LNCaP clone FGC (cell line): ENCODE results near the gene OTOG.

Experiments used
- DNase-seq: peaks from one replicate; pipeline ENCODE4 v3.0.0-alpha.2; 2011; ENCODE audit warnings: low read depth
- H3K4me3 ChIP-seq: 2 replicates; pipeline ENCODE4 v1.5.1; 2011; ENCODE audit warnings: mild to moderate bottlenecking, low read depth, low read length, control low read depth
- TF ChIP-seq, protein P1 (sequence below): IDR thresholded peaks from 2 replicates; pipeline ENCODE4 v1.5.1; 2012; ENCODE audit warnings: mild to moderate bottlenecking; ENCODE audit not compliant: control insufficient read depth, insufficient read depth; ENCODE audit errors: extremely low read depth

OTOG gene

DNA sequence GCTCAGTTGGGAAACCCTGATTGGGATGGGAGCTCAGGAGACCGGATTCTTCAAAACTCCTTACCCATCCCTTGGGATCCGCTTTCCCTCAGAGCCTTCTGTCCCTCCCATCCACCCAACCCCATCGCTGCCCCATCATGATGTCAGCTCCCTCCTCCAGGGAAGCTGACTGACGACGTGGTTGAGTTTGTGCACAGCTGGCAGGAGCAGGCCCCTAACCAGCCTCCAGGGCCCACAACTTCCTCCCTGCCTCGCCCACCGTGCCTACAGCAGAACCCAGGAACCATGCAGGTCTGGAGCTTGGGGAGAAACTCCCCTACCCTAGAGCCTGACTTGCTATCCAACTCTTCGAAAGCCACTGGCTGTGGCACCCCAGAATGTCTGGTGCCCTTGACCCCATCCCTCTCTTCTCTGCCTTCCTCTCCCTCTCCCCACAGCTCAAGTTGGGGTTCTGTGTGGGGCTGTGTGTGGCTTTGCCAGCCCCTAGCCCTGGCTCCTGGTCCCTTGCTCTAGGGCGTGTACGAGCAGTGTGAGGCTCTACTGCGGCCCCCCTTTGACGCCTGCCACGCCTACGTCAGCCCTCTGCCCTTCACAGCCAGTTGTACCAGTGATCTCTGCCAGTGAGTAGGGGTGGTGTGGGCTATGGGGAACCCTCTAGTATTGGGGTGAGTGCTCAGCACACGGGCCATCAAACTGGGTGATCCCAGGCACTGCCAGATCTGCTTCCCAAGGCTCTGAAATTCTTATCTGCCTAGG lies 11.1 kb downstream of the OTOG start:
- TF ChIP-seq, protein P1, sequence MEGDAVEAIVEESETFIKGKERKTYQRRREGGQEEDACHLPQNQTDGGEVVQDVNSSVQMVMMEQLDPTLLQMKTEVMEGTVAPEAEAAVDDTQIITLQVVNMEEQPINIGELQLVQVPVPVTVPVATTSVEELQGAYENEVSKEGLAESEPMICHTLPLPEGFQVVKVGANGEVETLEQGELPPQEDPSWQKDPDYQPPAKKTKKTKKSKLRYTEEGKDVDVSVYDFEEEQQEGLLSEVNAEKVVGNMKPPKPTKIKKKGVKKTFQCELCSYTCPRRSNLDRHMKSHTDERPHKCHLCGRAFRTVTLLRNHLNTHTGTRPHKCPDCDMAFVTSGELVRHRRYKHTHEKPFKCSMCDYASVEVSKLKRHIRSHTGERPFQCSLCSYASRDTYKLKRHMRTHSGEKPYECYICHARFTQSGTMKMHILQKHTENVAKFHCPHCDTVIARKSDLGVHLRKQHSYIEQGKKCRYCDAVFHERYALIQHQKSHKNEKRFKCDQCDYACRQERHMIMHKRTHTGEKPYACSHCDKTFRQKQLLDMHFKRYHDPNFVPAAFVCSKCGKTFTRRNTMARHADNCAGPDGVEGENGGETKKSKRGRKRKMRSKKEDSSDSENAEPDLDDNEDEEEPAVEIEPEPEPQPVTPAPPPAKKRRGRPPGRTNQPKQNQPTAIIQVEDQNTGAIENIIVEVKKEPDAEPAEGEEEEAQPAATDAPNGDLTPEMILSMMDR = no peak
- DNase-seq = no peak
- no peak overlapping the region for H3K4me3 ChIP-seq

DNA sequence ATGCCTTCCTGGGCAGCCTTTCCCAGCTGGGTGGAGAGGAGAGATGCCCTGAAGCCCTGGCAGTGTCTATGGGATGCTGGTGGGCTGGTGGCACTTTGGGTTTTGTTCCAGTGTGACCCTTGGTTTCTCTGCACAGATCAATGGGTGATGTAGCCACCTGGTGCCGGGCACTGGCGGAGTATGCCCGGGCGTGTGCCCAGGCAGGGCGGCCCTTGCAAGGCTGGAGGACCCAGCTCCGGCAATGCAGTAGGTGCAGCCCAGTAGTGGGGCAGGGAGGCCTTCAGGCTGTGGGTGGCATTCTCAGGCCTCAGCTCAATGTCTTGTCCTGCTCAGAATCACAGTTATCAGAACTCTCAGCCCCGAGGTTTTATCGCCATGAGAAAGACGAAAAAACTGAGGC lies 11.9 kb downstream of the OTOG start:
- no peak overlapping the region for H3K4me3 ChIP-seq
- no peak for DNase-seq
- TF ChIP-seq, protein P1 = no peak

DNA sequence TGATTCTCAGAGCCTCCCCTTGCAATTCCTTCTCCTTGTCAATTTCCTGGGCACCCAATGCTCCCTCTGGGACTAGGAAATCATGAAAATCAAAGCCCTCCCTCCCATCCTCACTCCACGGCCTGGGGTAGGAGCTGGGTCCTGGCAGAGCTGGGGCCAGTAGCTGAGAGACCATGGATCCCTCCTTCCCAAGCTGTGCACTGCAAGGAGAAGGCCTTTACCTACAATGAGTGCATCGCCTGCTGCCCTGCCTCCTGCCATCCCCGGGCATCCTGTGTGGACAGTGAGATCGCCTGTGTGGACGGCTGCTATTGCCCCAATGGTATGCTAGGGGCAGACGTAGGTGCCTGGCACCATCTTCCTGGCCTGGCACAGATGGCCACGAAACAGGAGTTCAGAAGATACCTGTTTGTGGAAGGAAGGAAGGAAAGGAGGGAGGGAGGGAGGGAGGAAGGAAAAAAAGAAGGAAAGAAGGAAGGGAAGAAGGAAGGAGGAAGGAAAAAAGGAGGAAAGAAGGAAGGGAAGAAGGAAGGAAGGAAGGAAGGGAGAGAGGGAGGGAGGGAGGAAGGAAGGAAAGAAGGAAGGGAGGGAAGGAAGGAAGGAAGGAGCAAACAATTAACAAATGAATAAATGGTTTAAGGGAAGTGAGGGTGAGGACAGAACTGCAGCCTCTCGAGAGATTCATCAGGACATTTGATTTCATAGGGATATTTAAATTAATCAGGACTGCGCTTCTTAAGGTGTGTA lies 12.5 kb downstream of the OTOG start:
- H3K4me3 ChIP-seq = no peak overlapping the region
- no peak for DNase-seq
- TF ChIP-seq, protein P1 = no peak

DNA sequence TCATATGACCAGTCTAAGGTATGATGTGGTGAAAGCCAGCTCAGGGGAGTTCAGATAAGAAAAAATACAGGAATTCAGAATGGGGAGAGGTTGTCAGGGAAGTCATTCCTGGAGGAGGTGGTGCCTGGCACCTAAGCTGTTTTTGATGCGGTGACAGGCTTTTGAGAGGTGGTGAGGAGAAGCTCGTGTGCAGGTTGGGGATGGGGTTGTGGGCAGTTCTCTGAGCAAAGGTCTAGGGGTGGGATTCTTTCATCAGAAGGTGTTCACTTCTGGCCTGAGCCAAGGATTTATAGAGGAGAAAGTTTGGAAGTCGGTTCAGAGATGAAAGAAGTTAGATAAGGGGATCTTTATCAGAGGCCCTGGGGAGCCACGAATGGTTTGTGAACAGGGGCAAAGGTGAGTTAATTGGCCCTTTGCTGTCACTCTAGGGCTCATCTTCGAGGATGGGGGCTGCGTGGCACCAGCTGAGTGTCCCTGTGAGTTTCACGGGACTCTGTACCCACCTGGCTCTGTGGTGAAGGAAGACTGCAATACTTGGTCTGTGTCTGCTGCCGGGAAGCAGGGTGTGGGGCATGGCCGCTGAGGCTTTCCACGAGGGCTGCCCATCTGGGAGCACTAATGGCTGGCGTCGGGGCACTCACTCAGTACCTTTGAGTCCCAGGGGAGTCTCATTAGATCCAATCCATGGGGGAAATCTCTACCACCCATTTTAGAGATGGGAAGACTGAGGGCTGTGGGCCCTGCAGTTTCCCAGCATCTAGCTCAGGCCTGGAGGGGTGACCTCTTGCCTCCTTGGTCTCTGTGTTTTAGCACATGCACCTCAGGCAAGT lies 13.4 kb downstream of the OTOG start:
- TF ChIP-seq, protein P1 = no peak
- DNase-seq = no peak
- no peak overlapping the region for H3K4me3 ChIP-seq

DNA sequence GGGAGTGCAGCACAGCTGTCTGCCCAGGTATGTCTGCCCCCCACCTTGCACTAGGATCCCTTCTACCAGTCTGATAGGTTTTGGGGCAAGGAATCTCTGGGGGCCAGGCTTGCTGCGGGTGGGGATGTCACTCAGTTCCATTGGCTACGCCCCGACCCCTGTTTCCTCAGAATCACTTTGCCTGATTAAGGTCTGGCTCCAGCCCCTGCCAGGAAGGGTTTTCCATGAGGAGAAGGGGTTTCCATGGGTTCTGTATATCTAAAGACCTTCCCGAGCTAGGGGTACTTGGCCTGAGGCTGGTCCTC lies 14.0 kb downstream of the OTOG start:
- no peak for DNase-seq
- TF ChIP-seq, protein P1 = no peak
- no peak overlapping the region for H3K4me3 ChIP-seq

DNA sequence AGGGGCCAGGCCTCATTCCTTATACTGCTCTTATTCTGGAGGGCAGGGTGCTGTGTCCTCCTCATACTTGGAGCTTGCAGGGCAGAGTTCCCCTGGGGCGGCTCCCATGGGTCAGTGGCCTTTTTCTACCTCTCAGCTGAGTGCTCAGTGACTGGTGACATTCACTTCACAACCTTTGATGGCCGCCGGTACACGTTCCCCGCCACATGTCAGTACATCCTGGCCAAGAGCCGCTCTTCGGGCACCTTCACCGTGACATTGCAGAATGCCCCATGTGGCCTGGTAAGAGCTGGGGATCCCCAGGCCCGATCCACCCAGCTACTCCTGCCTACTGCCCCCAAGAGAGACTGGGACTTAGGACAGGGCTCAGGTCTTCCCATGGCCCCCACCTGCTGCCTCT lies 14.5 kb downstream of the OTOG start:
- H3K4me3 ChIP-seq = no peak overlapping the region
- TF ChIP-seq, protein P1 = no peak
- no peak for DNase-seq
